K562 (cell line): ENCODE data around the gene GOLGA2. TPM values are rescaled to one million over a fixed set of nuclear protein-coding genes. Genes with fewer than 3 reads are reported as not detected.

ENCODE experiments used
- ATAC-seq: fragments of 200-7000 bp; cut with Tn5 transposase; 3 replicates; pipeline ENCODE4 v1.9.1; 2020; ENCODE audit warnings: moderate library complexity
- BruUV-seq: library from RNA; stranded (reverse); fragments of 400-500 nt; replicated peaks from 2 replicates; lab custom pipeline; 2021; lab: Mats Ljungman, UMichigan
- CTCF ChIA-PET: fragments of 300-600 bp; formaldehyde crosslinking; extraction: SDS; loops from one replicate; lab custom pipeline; 2021; ENCODE audit warnings: low intra/inter-chr PET ratio; lab: Yijun Ruan, JAX
- POLR2A ChIA-PET: fragments of 300-600, 350-650 bp; sonication (Branson Sonifier 250); formaldehyde crosslinking; extraction: SDS; loops from one replicate; lab custom pipeline; 2021; ENCODE audit warnings: antibody characterized with exemption, inconsistent platforms; lab: Yijun Ruan, JAX
- DNase-seq, 4 experiments: peaks; one replicate each; pipeline versions ENCODE4 v3.0.0 to v3.0.0-alpha.2; 2011 to 2018; ENCODE audit warnings: low spot score in 3 of 4, mixed read lengths in 3 of 4; ENCODE audit errors: extremely low read depth in 1 of 4
- FAIRE-seq: peaks from 2 replicates; lab custom pipeline; 2011; peaks lifted over from hg19 to GRCh38; lab: Jason Lieb, UNC
- H2AFZ ChIP-seq: 2 replicates; pipeline ENCODE4 v1.6.0; 2011; ENCODE audit warnings: low read depth, low read length, control low read depth, inconsistent platforms
- H3K27ac ChIP-seq: fragments of 200-600 bp; 3 replicates; pipeline ENCODE4 v1.8.0; 2011; ENCODE audit warnings: low read depth, mild to moderate bottlenecking, control low read depth, inconsistent platforms, low read length, moderate library complexity, mixed read lengths; ENCODE audit errors: extremely low read depth
- H3K27me3 ChIP-seq, 2 experiments: fragments of 300-600 bp in 1 of 2; 2 replicates in 1 of 2; 3 replicates in 1 of 2; pipeline versions ENCODE4 v1.6.0 to v1.8.0; 2011; ENCODE audit warnings: inconsistent platforms in 2 of 2, low read length in 2 of 2, mild to moderate bottlenecking in 1 of 2, mixed read lengths in 1 of 2, moderate library complexity in 1 of 2; ENCODE audit not compliant: control insufficient read depth in 2 of 2, insufficient read depth in 2 of 2
- H3K36me3 ChIP-seq: fragments of 300-600 bp; 3 replicates; pipeline ENCODE4 v1.8.0; 2011; ENCODE audit warnings: mild to moderate bottlenecking, low read length, inconsistent platforms; ENCODE audit not compliant: control insufficient read depth, insufficient read depth
- H3K4me1 ChIP-seq, 2 experiments: fragments of 200-600 bp in 1 of 2; replicated peaks in 1 of 2; 2 replicates in 1 of 2; 3 replicates in 1 of 2; pipeline versions ENCODE4 v1.5.1 to v1.8.0; 2011; ENCODE audit warnings: inconsistent platforms in 2 of 2, low read length in 2 of 2, mild to moderate bottlenecking in 1 of 2, mixed read lengths in 1 of 2, moderate library complexity in 1 of 2; ENCODE audit not compliant: control insufficient read depth in 2 of 2, insufficient read depth in 2 of 2
- H3K4me2 ChIP-seq: 2 replicates; pipeline ENCODE4 v1.6.1; 2011; ENCODE audit warnings: low read length, control low read depth, inconsistent platforms, mixed read lengths; ENCODE audit not compliant: insufficient read depth
- H3K4me3 ChIP-seq: fragments of 200-600 bp; sonication (generic), shearing (Covaris generic); 2 replicates; pipeline ENCODE4 v1.5.1; 2016; ENCODE audit warnings: control low read depth, inconsistent platforms
- H3K79me2 ChIP-seq: fragments of 200-600 bp; 3 replicates; pipeline ENCODE4 v1.8.0; 2011; ENCODE audit warnings: low read length, inconsistent platforms; ENCODE audit not compliant: control insufficient read depth, insufficient read depth
- H3K9ac ChIP-seq, 2 experiments: 2 replicates each; pipeline versions ENCODE4 v1.6.0 to v1.6.1; 2011; ENCODE audit warnings: low read depth in 2 of 2, low read length in 2 of 2, control low read depth in 1 of 2, inconsistent platforms in 1 of 2, mild to moderate bottlenecking in 1 of 2, mixed read lengths in 1 of 2; ENCODE audit not compliant: insufficient read depth in 1 of 2
- H3K9me1 ChIP-seq: one replicate; pipeline ENCODE4 v1.6.0; 2011; ENCODE audit warnings: inconsistent platforms, mild to moderate bottlenecking, low read length, moderate library complexity; ENCODE audit not compliant: control insufficient read depth, insufficient read depth
- H3K9me3 ChIP-seq: replicated peaks from 2 replicates; pipeline ENCODE4 v1.5.1; 2011; ENCODE audit warnings: low read depth, low read length, inconsistent platforms; ENCODE audit not compliant: control insufficient read depth, insufficient read depth
- H4K20me1 ChIP-seq: replicated peaks from 2 replicates; pipeline ENCODE4 v1.6.1; 2011; ENCODE audit warnings: low read length, inconsistent platforms, mixed read lengths; ENCODE audit not compliant: control insufficient read depth, insufficient read depth
- ARID2 ChIP-seq: fragments of 450-650 bp; IDR thresholded peaks from 2 replicates; pipeline ENCODE4 v1.6.1; 2017; ENCODE audit warnings: antibody characterized with exemption, mild to moderate bottlenecking
- BACH1 ChIP-seq: fragments of 200-800 bp; sonication (Bioruptor generic); IDR thresholded peaks from 2 replicates; pipeline ENCODE4 v1.6.1; 2016; ENCODE audit warnings: missing genetic modification characterization, missing compliant biosample characterization
- CAMTA2 ChIP-seq: fragments of 250-450 bp; sonication (Bioruptor Pico); conservative IDR thresholded peaks from 2 replicates; pipeline ENCODE4 v1.5.1; 2022
- CREB3 ChIP-seq: fragments of 450-650 bp; conservative IDR thresholded peaks from 2 replicates; pipeline ENCODE4 v1.6.1; 2016; ENCODE audit warnings: missing genetic modification characterization, low read depth, mild to moderate bottlenecking, missing compliant biosample characterization, moderate library complexity
- CUX1 ChIP-seq: fragments of 200-800 bp; sonication (Bioruptor generic); IDR thresholded peaks from 2 replicates; pipeline ENCODE4 v1.6.1; 2016; ENCODE audit warnings: missing genetic modification characterization, missing compliant biosample characterization
- ERF ChIP-seq: fragments of 450-650 bp; formaldehyde crosslinking; IDR thresholded peaks from 2 replicates; pipeline ENCODE4 v1.4.0; 2020; ENCODE audit warnings: mild to moderate bottlenecking, mixed read lengths
- HMBOX1 ChIP-seq: sonication (generic); IDR thresholded peaks from 2 replicates; pipeline ENCODE4 v1.6.1; 2016
- ZBTB17 ChIP-seq: fragments of 450-650 bp; formaldehyde crosslinking; IDR thresholded peaks from 2 replicates; pipeline ENCODE4 v1.4.0; 2020; ENCODE audit warnings: mild to moderate bottlenecking
- ZNF121 ChIP-seq: sonication (generic); formaldehyde crosslinking; conservative IDR thresholded peaks from 2 replicates; pipeline ENCODE4 v1.8.0; 2022; ENCODE audit warnings: missing genetic modification reagents
- ZNF274 ChIP-seq: IDR thresholded peaks from 2 replicates; pipeline ENCODE4 v1.6.1; 2011; ENCODE audit warnings: low read depth, mild to moderate bottlenecking, low read length, moderate library complexity, borderline replicate concordance
- ZNF41 ChIP-seq: fragments of 250-450 bp; sonication (Bioruptor Pico); conservative IDR thresholded peaks from 2 replicates; pipeline ENCODE4 v1.4.0; 2020; ENCODE audit warnings: mild to moderate bottlenecking
- ZNF445 ChIP-seq: fragments of 250-450 bp; sonication (Bioruptor Pico); IDR thresholded peaks from 2 replicates; pipeline ENCODE4 v1.4.0; 2020; ENCODE audit warnings: low read depth, mild to moderate bottlenecking, moderate library complexity
- WGBS: fragments of 100-300 bp; shearing (Covaris generic); methylation state at CpG from one replicate; pipeline ENCODE4 v1.1.6; 2016; ENCODE audit warnings: low coverage, mixed read lengths; ENCODE audit not compliant: insufficient coverage; ENCODE audit errors: missing lambda C conversion rate; 5-methylcytosine and 5-hydroxymethylcytosine counted together
- in situ Hi-C: fragments of 300-500 bp; cut with MboI; formaldehyde crosslinking; loops from 4 replicates; pipeline ENCODE4 v1.15.0; 2018; ENCODE audit warnings: inconsistent platforms, mixed read lengths
- intact Hi-C: fragments of 100-400 bp; cut with micrococcal nuclease; formaldehyde crosslinking; loops from 2 replicates; pipeline ENCODE4 v1.14.2; 2022
- polyA plus RNA-seq, 8 experiments: library from polyadenylated mRNA; depleted of rRNA in 4 of 8; stranded (reverse) in 5 of 8; unstranded in 3 of 8; fragments of >200 nt; fragmentation: Nextera tagmentation in 2 of 8; fragmentation: Illumina TruSeq in 1 of 8; extraction: Ambion mirVana in 2 of 8; extraction: Trizol in 1 of 8; gene quantifications; 2 replicates each; pipeline versions ENCODE4 v1.2.1 to v1.2.3, GENCODE V29; 2011 to 2014; ENCODE audit warnings: inconsistent platforms in 1 of 8, missing spikeins in 1 of 8
- total RNA-seq, 7 experiments: library from RNA; depleted of rRNA in 6 of 7; stranded (reverse); fragments of >200 nt in 6 of 7; fragmentation: Illumina TruSeq in 2 of 7; extraction: Trizol in 2 of 7; gene quantifications; 2 replicates each; pipeline versions ENCODE4 v1.2.1 to v1.2.3, GENCODE V29; 2011 to 2021; ENCODE audit warnings: low replicate concordance in 1 of 7

Gene GOLGA2
- total and polyA plus RNA-seq, 9 of the 15 experiments (the other 6 are each of a cell fraction or from before 2014, with no cell fraction given) = 15.7 to 138 (median 76.0) TPM

- ChIA-PET CTCF (no interaction called here), POLR2A (interaction anchor here (0.6 to 4.0 kb wide), 9 partner anchors 11 to 1361 kb away, joined by 3 to 35 read pairs (median 5); no protein-coding TSS in a partner anchor)
- Histone ChIP-seq H3K4me1 (peaks cover 8 to 19% of the 10 kb centered on the region in 2 experiments), H3K9me3 (no peaks in the 10 kb centered on the region), H3K36me3 (peaks cover 66% of the 10 kb centered on the region), H3K27ac (peak overlapping the region; percentile 94), H3K27me3 (no peaks in the 10 kb centered on the region), H4K20me1 (no peaks in the 10 kb centered on the region), H3K9ac (peak overlapping the region; percentile 92 to 93), H2AFZ (peak overlapping the region; percentile 99), H3K4me2 (peak overlapping the region; percentile 97), H3K4me3 (peak overlapping the region; percentile 67), H3K79me2 (peaks cover 49% of the 10 kb centered on the region), H3K9me1 (no peaks in the 10 kb centered on the region)
- under 1% methylated on average over 21 of the region's 21 CpGs for WGBS
- DNase-seq = no peak
- TSS peak; percentile 81 for BruUV-seq
- ATAC-seq = peak; percentile 23
- in situ Hi-C loops (loop anchor here (5.0 to 10.0 kb wide), 2 partner anchors 1350 to 1563 kb away; no protein-coding TSS in a partner anchor), intact Hi-C loops (loop anchor here (1.0 kb wide), 3 partner anchors 16 to 46 kb away; partner anchors contain the start of genes GOLGA2 and SWI5)
- no peak for FAIRE-seq
- TF ChIP-seq ERF (CRISPR knock-in tag) = peak; percentile 35
- no peak for TF ChIP-seq ZNF41
- TF ChIP-seq ZNF274 = no peak
- TF ChIP-seq CAMTA2 = no peak
- TF ChIP-seq BACH1 (tag) = no peak
- no peak for TF ChIP-seq CUX1
- 0 out of 2 replicates have a peak, but pooled peaks have one; percentile 16 for TF ChIP-seq ZNF445 (CRISPR knock-in tag)
- TF ChIP-seq ZNF121 = no peak
- TF ChIP-seq HMBOX1 = no peak
- TF ChIP-seq ZBTB17 = peak; percentile 21; the same call in 1 of the 2 replicates
- no peak for TF ChIP-seq ARID2
- TF ChIP-seq CREB3 = no peak
Observed at GRCh38 chr9:128321879-128322403, 46.1 kb upstream of the GOLGA2 start.
